DMS 273 (cell line): Measurements from ENCODE around the gene RASGRF1.

Experiments used
- DNase-seq: peaks from one replicate; lab custom pipeline; 2025; ENCODE audit not compliant: unreplicated experiment; lab: John Stamatoyannopoulos, UW

Gene RASGRF1

GRCh38 chr15:78991879-78992278 is 98.7 kb downstream of the RASGRF1 start:
- no peak for DNase-seq

DNA sequence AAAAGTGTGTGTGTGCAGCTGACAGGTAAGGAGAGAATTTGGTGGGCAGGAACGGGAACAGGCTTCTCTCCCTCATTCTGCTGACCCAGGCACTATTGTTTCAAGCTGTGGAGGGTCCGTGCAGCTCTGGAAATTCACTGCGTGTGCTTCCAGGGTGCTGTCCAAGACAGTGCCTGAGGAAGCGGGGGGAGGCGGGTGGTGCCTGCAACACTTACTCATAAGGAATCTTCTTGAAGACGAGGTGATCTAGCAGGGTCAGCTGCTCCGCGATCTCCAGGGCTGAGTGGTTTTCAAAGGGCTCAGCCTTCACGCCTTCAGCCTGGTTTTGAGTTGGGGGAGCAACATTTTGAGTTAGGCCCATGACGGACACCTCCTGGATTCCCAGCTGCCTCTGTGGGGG is 99.1 kb downstream of the RASGRF1 start:
- no peak for DNase-seq

GRCh38 chr15:78990278-78990677 is 100.3 kb downstream of the RASGRF1 start:
- no peak for DNase-seq

- DNase-seq: no peak
These were observed 100.8 kb downstream of the RASGRF1 start for GRCh38 chr15:78989701-78990240.

GRCh38 chr15:78988361-78988911 is 102.1 kb downstream of the RASGRF1 start:
- no peak for DNase-seq

DNA sequence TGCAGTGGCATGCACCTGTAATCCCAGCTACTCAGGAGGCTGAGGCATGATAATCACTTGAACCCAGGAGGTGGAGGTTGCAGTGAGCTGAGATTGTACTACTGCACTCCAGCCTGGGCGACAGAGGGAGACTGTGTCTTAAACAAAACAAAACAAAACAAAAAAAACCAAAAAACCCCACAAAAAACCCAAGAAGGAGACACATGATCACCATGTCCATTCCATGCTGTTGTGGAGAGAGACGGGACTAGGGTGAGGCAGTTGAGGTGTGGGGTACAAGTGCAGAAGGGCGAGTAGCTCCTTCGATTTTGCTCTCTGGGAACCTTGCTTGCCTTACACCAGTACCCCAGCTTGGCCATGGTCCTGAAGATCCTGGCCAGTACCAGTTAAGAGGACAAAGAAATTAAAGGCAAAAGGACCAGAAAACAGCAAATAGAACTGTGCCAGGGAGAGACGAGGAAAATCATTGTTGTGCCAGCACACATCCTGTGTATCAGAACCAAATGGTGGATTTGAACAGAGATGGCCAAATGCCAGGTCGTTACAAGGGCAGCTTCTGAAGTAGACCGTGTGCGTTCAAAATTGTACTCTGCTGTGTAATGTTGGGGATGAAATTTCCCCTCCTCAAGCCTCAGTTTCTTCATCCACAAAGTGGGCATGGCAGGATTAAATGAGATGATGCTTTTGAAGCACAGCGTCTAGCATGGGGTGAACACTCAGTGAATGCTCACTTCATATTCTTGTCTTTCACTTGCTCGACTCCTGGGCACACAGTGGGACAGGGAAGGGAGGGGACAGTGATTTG is 102.8 kb downstream of the RASGRF1 start:
- no peak for DNase-seq

- no peak for DNase-seq
These were observed 104.6 kb downstream of the RASGRF1 start for GRCh38 chr15:78985859-78986475.

GRCh38 chr15:78984041-78984440 is 106.5 kb downstream of the RASGRF1 start:
- no peak for DNase-seq

DNA sequence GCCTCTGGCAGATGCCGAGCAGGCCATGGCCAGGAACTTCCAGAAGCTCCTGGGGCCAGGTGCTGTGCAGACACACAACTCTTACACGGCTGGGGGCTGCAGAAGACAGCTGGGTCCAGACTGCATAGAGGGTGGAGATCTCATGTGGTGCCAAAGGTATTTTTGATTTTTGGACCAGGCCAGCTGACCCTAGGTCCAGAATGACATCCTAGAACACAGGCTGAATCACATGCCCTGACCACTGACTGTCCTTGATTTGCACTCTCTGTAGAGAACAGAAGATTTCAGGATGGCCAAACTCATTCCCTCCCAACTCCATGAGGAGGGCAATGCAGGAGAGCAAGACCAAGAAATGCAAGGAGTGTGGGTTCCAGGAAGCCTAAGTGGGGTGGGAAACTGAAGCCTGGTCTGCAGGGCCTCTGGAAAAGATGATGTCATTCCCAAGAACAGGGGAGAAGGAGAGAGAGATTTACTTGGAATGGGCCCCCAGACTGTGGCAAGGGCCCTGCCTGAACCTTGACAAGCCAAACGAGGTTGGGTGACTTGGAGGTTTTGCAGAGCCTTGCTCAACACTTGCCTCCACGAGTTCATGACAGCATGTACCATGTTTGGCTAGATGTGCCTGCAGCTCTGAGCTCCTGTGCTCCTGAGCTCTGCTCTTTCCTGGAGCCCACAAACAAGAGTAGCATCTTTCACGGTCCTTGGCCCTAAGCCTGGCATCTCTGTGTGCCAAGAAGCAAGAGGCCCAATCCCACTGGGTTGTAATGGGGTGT is 107.2 kb downstream of the RASGRF1 start:
- DNase-seq: no peak

DNA sequence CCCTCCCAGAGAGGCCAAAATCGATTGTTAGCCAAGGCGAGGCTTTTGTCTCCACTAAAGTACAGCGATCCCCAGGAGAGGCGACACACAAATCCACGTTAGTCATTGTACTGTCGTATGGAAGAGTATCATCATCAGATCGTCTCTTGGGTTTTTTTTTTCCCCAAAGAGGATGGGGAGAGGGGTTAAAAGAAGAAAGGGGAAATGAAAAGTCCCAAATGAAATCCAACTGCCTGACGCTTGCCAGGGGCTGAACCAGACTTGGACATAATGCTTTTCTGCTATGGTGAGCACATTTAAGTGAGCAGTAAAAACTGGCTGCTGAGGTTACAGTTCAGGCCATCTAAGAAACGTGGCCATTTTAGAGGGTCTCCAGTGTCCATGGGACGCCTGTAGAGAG is 107.8 kb downstream of the RASGRF1 start:
- no peak for DNase-seq

GRCh38 chr15:78981532-78982313 is 108.9 kb downstream of the RASGRF1 start:
- DNase-seq: no peak

DNA sequence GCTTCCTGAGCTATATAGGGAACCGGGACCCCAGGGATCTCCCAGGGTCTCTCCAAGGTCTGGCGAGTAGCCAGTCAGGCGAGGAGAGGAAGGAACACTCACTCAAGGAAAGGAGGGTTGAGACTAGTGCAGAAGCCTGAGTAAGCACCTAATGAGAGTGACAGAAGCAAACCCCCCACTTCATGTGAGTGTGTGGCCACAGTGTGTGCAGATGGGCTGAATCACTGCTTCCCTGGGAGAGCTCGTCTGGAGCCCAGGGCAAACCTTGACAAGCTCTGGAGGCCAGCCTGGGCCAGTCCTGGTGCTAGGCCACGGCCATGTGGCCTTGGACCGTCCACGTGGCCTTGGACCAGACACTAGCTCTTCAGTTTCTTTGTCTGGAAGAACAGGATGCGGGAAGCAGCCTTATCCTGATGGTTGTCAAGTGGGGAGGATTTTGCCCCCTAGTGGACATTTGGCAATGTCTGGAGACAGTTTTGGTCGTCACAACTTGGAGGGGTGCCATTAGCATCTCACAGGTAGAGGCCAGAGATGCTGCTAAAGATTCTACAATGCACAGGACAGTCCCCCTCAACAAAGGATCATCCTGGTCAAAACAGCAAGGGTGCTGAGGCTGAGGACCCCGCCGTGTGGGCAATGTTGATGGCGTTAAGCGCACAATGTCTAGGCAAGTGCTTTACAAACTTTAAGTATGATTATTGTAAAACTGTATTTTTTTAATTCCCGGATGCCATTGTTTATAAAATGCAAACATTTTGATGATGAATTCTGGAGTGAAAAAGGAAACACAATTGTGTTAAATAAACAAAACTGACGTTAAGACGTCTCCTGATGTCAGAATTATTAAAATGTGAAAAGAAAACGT is 110.9 kb downstream of the RASGRF1 start:
- peak; percentile 86 for DNase-seq

DNA sequence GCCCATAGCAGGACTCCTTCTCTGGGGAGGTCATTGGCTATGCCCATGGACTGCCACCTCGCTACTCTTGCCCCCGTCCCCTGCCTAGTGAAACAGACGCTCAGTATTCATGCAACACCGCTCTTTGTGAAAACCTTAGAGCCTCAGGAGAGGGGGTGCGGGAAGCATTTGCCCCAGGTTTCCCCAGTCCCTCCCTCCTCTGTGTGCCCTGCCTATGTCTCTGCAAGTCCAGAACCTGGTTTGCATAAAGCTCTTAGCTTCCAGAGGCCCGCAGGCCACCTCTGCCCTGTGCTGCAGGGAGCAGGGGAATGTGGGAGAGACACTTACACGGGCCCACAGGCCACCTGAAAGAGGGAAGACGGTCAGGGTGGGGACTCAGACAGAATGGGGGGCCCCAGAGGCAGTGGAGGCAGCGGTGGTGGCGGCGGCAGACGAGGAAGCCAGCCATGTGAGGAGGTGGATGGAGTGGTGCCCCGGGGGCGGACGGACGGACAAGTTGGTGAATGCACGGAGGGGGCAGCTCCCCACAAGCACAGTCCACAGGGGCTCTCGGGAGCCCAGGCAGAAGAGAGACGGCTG is 111.9 kb downstream of the RASGRF1 start:
- DNase-seq: no peak

- no peak for DNase-seq
These were observed 112.8 kb downstream of the RASGRF1 start for GRCh38 chr15:78977591-78978347.

GRCh38 chr15:78977091-78977571 is 113.4 kb downstream of the RASGRF1 start:
- DNase-seq: no peak

- no peak for DNase-seq
These were observed 113.9 kb downstream of the RASGRF1 start for GRCh38 chr15:78976691-78977090.

DNA sequence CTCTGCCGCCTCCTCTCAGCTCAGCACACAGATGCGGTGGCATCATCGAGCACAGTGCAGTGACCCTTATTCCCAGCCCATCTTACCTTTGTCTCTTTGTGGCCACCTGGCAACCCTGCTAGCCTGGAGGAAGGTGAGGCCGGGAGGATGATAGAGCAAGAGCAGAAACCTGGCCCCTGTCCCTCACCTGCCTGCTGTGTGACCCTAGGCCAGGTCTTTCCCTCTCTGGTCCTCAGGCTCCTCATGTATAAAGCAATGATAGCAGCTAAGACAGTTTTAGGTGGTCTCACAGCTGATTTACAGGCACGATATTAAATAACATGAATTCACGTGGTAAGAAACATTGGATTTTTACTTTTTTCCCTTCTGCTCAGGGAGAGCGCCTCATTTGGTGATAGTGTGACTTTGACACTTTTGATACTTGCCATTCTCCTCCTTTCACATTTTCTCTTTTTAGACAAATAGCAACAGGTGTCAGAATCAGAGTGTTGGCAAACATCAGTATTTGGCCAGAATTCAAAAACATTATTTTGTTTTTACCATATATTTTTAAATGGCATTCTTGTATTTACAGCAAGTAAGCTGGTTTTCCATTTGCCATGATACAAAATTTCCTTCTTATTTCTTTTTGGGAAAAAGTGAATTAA is 116.2 kb downstream of the RASGRF1 start:
- DNase-seq: no peak
